GM19351 (cell line): ENCODE measurements around the gene TRIM34.
A peak's percentile ranks its signal among the peaks of the same experiment; 100 is the strongest.
"Not testable (repeated sequence)": the region's sequence is repeated elsewhere in the genome, so short reads cannot be mapped to it uniquely, and the experiment has no call there.

Experiments used
- ATAC-seq: cut with Tn5 transposase; IDR thresholded peaks from one replicate; pipeline ENCODE4 v1.9.1; 2021; ENCODE audit warnings: mild to moderate bottlenecking, moderate library complexity; ENCODE audit not compliant: unreplicated experiment

TRIM34 gene

DNA sequence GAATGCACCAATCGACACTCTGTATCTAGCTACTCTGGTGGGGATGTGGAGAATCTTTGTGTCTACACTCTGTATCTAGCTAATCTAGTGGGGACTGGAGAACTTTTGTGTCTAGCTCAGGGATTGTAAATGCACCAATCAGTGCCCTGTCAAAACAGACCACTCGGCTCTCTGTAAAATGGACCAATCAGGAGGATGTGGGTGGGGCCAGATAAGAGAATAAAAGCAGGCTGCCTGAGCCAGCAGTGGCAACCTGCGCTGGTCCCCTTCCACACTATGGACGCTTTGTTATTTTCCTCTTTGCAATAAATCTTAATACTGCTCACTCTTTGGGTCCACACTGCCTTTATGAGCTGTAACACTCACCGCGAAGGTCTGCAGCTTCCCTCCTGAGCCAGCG is 58.8 kb downstream of the TRIM34 start:
- not testable (repeated sequence) for ATAC-seq

DNA sequence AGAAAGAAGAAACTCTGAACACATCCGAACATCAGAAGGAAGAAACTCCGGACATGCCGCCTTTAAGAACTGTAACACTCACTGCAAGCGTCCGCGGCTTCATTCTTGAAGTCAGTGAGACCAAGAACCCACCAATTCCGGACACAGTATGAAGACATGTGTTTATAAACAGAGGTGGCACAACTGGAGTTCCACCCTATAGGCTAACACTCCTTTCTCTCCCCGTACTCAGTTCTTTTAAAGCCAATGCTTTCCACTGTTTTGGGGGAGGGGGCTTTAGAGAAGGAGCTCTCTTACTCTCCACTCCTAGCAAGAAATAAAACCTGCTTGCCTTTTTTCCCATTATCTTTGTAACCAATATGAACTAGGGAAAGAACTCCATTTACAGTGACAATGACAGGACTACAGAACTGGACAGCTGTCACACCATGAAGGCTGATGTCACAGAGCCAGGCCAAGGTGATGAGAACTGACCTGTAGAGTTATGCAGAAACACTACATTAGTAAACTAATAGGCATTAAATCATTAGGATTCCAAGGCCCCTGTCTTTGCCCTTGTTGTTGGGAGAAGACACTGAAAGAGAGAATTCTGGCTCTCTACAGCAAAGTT is 59.3 kb downstream of the TRIM34 start:
- ATAC-seq = peak; percentile 22

DNA sequence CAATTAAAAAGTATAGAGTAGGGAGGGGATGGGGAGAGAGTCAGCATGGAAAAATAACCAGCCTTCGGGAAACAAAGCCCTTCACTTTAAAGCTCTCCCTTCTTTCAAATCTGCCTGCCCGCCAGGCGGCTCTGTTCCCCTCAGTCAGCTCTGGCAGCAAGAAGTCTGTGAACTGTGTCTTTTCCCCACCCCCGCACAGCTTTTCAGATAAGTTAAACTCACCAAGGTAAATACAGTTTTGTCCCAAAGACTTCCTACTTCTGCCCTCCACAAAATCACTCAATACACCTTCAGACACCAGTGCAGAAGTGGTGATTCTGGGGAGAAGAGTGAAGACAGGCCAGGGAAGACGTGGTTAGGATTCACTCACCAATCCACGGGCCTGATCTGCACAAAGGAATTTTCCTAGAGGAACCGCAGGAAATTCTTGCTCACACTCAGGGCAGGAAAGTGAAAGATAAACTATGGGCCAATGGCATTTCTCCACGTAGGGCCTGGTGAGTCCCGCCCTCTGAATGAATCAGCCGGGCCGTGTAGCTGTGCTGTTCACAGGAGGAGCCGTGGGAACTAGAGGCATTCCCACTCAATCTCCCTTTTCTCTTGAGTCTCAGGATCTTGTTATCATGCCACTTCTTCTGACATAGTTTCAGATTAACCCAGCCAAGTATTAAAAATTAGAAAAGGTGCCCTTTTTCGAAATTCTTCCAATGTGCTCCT is 60.0 kb downstream of the TRIM34 start, which contains the start of gene TRIM5:
Gene TRIM5 (minus strand): TSS at position 429 of the 717 bp plus-strand sequence. CDS start 4,897 bp downstream, outside the sequence.
- peak; percentile 70 for ATAC-seq

DNA sequence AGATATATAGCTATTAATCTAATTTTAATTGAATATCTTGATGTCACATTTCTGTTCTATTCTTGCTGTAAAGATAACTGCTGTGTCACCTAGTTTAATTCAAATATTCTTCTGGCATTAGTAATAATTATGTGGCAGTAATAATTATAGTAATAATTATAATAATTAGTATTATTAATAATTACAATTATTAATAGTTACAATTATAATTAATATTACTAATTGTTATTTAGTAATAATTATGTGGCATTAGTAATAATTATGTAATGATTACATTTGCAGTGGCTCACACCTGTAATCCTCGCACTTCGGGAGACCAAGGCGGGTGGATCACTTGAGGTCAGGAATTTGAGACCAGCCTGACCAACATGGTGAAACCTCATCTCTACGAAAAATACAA is 61.6 kb downstream of the TRIM34 start:
- no peak for ATAC-seq

DNA sequence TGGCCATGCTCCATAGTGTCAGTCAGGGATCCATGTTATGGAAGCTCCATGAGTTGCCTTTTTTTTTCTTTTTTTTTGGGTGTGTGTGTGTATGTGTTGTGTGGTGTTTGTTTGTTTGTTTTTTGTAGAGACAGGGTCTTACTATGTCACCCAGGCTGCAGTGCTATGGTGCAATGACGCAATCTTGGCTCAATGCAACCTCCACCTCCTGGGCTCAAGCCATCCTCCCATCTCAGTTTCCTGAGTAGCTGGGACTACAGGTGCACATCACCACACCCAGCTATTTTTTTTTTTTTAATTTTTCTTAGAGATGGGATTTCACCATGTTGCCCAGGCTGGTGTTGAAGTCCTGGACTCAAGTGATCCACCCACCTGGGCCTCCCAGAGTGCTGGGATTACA is 63.7 kb downstream of the TRIM34 start:
- no peak for ATAC-seq

DNA sequence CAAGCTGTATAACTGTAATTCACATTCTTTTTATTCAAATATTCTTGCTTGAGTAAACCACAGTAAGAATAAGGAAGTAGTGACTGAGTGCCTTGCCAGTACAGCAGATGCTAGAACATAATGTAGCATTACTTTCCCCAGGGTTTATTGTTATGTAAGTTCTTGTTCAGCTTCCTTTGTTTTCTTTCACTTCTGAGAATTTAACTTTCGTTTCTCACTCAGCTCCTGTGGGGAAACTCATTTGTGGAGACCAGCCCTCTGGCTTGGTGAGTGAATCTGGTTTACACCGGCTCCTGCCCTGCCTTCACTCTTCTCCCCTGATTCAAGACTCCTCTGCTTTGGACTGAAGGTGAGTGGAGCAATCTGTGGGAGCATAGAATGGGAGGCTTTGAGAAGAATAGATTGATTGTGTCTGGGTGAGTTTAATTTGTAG is 64.8 kb downstream of the TRIM34 start, which contains the start of gene TRIM22:
Gene TRIM22 (plus strand): TSS at position 240 of the 433 bp plus-strand sequence. CDS start 6,443 bp downstream, outside the sequence.
- peak; percentile 71 for ATAC-seq

DNA sequence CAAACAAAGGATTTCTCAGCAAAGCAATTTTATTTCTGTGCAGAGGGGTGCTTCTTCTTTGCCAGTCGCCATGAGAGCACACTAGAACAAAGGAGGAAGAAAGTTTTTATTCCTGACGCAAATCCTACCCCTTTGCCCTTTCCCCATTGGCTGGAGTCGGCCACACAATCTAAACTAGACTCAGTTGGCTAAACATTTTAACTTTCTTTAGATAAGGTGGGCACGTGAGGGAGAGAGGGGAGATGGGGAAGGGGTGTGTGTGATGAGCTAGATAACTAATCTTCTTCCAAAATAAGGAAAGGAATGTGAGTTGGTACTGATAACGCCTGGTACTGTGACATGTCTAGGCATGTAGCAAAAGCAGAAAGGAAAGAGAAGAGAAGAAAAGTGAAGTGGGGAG is 65.4 kb downstream of the TRIM34 start:
- ATAC-seq = no peak

DNA sequence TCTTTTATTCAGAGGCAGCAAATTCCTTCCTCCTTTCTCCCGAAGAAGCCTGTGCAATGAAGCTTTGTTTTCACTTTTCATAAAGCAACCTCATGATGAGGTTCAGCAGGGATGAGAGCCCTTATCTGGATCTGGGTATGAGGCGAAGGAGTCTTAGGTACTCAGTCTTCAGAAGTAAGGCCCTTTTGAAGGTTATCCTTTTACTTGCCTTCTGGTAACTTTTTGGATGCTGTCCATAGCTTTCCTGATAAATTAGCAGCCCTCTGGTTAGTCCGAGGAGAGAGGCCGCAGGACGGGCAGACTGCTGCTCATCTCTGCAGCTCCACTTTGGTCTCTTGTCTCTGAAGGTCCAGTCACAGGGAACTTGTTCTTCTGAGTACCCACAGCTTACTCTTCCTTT is 65.9 kb downstream of the TRIM34 start:
- ATAC-seq = no peak

DNA sequence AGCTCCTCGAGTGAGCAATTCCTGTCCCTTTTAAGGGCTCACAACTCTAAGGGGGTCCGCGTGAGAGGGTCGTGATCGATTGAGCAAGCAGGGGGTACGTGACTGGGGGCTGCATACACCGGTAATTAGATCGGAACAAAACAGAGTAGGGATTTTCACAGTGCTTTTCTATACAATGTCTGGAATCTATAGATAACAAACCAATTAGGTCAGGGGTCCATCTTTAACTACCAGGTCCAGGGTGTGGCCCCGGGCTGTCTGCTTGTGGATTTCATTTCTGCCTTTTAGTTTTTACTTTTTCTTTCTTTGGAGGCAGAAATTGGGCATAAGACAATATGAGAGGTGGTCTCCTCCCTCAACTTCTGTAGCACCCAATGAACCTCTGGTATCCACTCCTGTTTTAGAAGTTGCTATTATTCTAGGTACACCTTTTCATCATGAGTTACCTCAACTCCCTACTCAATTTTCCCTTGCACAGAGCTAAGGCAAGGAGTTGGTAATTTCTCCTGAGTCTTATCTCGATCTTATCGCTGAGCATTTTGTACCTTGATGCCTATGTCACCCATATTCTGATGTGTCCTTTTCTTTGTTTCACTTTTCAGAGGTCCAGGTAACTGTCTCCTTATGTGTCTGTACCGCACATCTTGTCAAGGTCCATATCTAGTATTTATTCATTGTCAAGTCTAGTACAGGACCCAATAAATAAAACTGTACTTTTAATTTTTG is 66.6 kb downstream of the TRIM34 start:
- not testable (repeated sequence) for ATAC-seq

DNA sequence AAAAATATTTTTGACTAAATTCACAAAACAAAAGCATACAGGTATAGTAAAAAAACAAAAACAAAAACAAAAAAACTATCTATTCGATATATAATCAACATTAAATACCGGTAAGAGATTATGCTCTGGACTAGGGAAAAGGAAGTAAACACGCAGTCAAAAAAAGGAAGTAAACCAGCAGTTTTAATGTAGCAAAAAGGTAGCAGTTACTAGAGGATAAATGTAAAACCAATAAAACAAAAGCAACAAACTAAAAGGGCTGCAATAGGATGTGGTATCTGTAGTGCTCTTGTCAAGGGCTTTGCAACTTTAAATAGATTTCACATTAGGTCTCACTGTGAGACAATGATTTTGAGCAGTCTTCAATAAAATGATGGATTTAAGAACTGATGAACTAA is 67.2 kb downstream of the TRIM34 start:
- no peak for ATAC-seq
